Left colon (tissue), 2 donors: Measurements from ENCODE around the gene HNRNPDL. TPM values are rescaled to one million over a fixed set of nuclear protein-coding genes. Genes with fewer than 3 reads are reported as not detected.
"Not testable (repeated sequence)": the region's sequence is repeated elsewhere in the genome, so short reads cannot be mapped to it uniquely, and the experiment has no call there.

Experiments
- ATAC-seq: fragments of 200-7000 bp; cut with Tn5 transposase; one replicate; pipeline ENCODE4 v1.9.1; 2020; ENCODE audit warnings: mild to moderate bottlenecking, moderate library complexity
- DNase-seq, 2 donors: peaks; one replicate each; pipeline ENCODE4 v3.0.0-alpha.2; 2020
- intact Hi-C, 2 donors: fragments of 100-400 bp; cut with DNase I in 1 of 2; cut with micrococcal nuclease in 1 of 2; formaldehyde crosslinking; loops; one replicate each; pipeline versions ENCODE4 v1.11.2 to v1.14.0; 2022; cut with DNase I, micrococcal nuclease
- long read RNA-seq: library from polyadenylated mRNA; unstranded; transcript quantifications from one replicate; pipeline ENCODE4 v2.0.0, GENCODE V29; 2021
- total RNA-seq, 2 donors: library from RNA; stranded (reverse); fragmentation: NEBNext Ultra II Directional; extraction: Animal tissue kit (Norgen Biotek cat#: 25700); gene quantifications; one replicate each; pipeline ENCODE4 v1.2.1, GENCODE V29; 2021
- donor health status: DM: no; HTN: no; CAD: no.
- donor health status: DM: yes; HTN: yes; CAD: no.

Gene HNRNPDL
- total RNA-seq: 100 to 1,000 TPM in 1 of 2 donors, 10 to 100 TPM in 1; 88.4 to 109 TPM
- long read RNA-seq, transcript HNRNPDL-201 (8 exons, 3,781 nt): major isoform, 64 of 107 reads
- long read RNA-seq, transcript HNRNPDL-202 (9 exons, 1,402 nt): minor isoform, 10 of 107 reads
- long read RNA-seq, transcript HNRNPDL-204 (7 exons, 2,404 nt): minor isoform, 20 of 107 reads
- long read RNA-seq, partial matches to known transcripts: 5 of 107 reads
- long read RNA-seq, other reads (novel, unspliced or antisense): 3 of 107 reads

- peak; percentile 96 to 98 for DNase-seq
- ATAC-seq: peak; percentile 80
- intact Hi-C loops: no loop called here
Observed at GRCh38 chr4:82430193-82430963, at the start of gene HNRNPDL, which contains the start of gene ENOPH1. TSS of gene HNRNPDL (minus strand) at chr4:82430462. CDS start at chr4:82429690, 772 bp downstream. TSS of gene ENOPH1 (plus strand) at chr4:82430590. CDS start at chr4:82430830, 240 bp downstream.

DNA sequence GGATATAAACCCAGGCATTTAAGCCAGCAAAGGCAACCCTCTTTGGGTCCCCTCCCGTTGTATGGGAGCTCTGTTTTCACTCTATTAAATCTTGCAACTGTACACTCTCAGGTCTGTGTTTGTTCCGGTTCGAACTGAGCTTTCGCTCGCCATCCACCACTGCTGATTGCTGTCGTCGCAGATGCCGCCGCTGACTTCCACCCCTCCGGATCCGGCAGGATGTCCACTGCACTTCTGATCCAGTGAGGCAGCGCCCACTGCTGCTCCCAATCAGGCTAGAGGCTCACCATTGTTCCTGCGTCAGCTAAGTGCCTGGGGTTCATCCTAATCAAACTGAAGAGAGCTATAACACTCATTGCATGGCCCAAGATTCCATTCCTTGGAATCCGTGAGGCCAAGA lies 49.3 kb upstream of the HNRNPDL start:
- intact Hi-C loops: no loop called here
- no peak for ATAC-seq
- DNase-seq: no peak

GRCh38 chr4:82477469-82477868 lies 47.2 kb upstream of the HNRNPDL start:
- ATAC-seq, intact Hi-C loops, DNase-seq: not testable (repeated sequence)

DNA sequence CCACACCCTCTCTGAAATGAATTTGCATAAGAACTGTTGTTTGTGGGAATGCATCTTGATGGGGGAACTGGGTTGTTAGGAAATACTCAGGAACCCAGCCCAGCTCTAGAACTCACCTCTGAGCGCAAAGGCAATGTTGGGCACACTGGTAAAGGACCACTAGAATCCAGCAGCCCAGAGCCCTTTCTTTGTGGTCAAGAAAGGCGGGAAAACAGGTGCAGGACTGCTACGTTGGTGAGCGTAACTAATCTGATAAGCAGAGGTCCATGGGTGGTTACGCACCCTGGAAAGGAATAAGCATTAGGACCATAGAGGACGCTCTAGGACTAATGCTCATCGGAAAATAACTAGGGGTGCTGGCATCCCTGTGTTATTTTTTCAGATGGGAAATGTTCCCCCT lies 45.7 kb upstream of the HNRNPDL start:
- intact Hi-C loops, DNase-seq, ATAC-seq: not testable (repeated sequence)

GRCh38 chr4:82473621-82474164 lies 43.4 kb upstream of the HNRNPDL start:
- intact Hi-C loops: no loop called here
- DNase-seq (no peak), ATAC-seq (no peak)

- DNase-seq, ATAC-seq, intact Hi-C loops: not testable (repeated sequence)
Observed at GRCh38 chr4:82473080-82473479, 42.8 kb upstream of the HNRNPDL start.

DNA sequence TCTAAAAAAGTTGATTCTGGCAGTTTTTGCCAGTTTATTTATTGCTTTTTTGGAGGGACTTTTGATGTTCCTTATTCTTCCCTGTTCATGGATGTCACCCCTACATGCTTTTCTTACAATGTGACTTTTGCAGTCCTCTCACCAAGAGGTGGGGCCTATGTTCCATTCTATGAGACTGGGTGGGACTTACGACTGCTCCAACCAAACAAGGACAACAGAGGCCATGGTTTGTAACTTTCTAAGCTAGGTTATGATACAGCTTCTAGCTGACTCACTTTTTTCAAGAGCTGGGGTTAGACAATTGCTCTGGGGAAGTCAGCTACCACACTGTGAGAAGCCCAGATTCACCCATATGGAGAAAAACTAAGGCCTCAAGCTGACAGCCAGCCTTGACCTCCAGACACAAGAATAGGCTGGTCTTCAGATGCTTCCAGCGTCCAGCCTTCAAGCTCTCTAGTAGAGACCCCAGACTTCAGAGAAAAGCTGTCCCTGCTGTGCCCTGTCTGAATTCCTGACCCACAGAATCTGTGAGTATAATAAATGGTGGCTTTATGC lies 39.6 kb upstream of the HNRNPDL start:
- DNase-seq (no peak), ATAC-seq (peak; percentile 30)
- intact Hi-C loops: loop anchor here in 1 of 2 donors (10.0 kb wide), 3 partner anchors 265 to 815 kb away; partner anchors contain the start of gene COQ2

GRCh38 chr4:82467471-82467870 lies 37.2 kb upstream of the HNRNPDL start:
- intact Hi-C loops: loop anchor here in 1 of 2 donors (10.0 kb wide), 3 partner anchors 267 to 817 kb away; partner anchors contain the start of gene COQ2
- ATAC-seq (no peak), DNase-seq (no peak)

- DNase-seq (no peak), ATAC-seq (no peak)
- intact Hi-C loops: loop anchor here in 1 of 2 donors (10.0 kb wide), 3 partner anchors 272 to 822 kb away; partner anchors contain the start of gene COQ2
Observed at GRCh38 chr4:82463221-82463620, 33.0 kb upstream of the HNRNPDL start.

- intact Hi-C loops: loop anchor here in 1 of 2 donors (10.0 kb wide), 3 partner anchors 272 to 822 kb away; partner anchors contain the start of gene COQ2
- peak; percentile 84 for ATAC-seq
- peak; percentile 66 to 86 for DNase-seq
Observed at GRCh38 chr4:82462415-82462831, 32.2 kb upstream of the HNRNPDL start.

- intact Hi-C loops: loop anchor here in 1 of 2 donors (10.0 kb wide), 3 partner anchors 273 to 823 kb away; partner anchors contain the start of gene COQ2
- ATAC-seq (no peak), DNase-seq (no peak)
Observed at GRCh38 chr4:82461710-82462109, 31.4 kb upstream of the HNRNPDL start.

GRCh38 chr4:82458729-82459128 lies 28.5 kb upstream of the HNRNPDL start:
- ATAC-seq (no peak), DNase-seq (no peak)
- intact Hi-C loops: no loop called here

- DNase-seq (no peak), ATAC-seq (no peak)
- intact Hi-C loops: no loop called here
Observed at GRCh38 chr4:82457266-82457665, 27.0 kb upstream of the HNRNPDL start.

- intact Hi-C loops: no loop called here
- DNase-seq (no peak), ATAC-seq (no peak)
Observed at GRCh38 chr4:82452026-82452425, 21.8 kb upstream of the HNRNPDL start.

GRCh38 chr4:82450966-82451755 lies 20.9 kb upstream of the HNRNPDL start:
- DNase-seq: no peak
- intact Hi-C loops: no loop called here
- ATAC-seq: no peak

DNA sequence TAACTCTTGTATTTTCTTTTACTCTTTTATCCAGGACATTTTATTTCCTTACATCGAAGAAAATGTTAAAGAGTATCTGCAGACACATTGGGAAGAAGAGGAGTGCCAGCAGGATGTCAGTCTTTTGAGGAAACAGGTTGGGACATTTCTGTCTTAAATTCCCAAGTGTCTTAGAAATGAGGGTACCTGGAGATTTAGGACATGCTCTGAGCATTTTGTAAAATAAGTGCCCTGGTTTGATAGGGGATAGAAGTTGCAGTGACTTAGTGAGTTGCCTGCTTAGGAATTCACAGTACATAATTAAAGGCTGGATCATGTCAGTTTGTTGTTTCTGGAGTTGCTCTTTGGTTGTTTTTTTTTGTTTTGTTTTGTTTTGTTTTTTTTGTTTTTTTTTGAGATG lies 17.6 kb upstream of the HNRNPDL start:
- ATAC-seq (no peak), DNase-seq (no peak)
- intact Hi-C loops: no loop called here

GRCh38 chr4:82439088-82439487 lies 8.8 kb upstream of the HNRNPDL start:
- no peak for DNase-seq
- ATAC-seq: no peak
- intact Hi-C loops: no loop called here

- intact Hi-C loops: no loop called here
- ATAC-seq (no peak), DNase-seq (no peak)
Observed at GRCh38 chr4:82437285-82438005, 7.2 kb upstream of the HNRNPDL start.
